Fibroblast of skin of back (primary cell): ENCODE results near the gene SLC37A1.
"Not testable (repeated sequence)": the region's sequence is repeated elsewhere in the genome, so short reads cannot be mapped to it uniquely, and the experiment has no call there.

Source experiments
- DNase-seq: peaks from one replicate; pipeline ENCODE4 v3.0.0-alpha.2; 2013

SLC37A1 gene

GRCh38 chr21:42622284-42622683, 108.6 kb downstream of the SLC37A1 start:
- no peak for DNase-seq

- no peak for DNase-seq
These were observed 110.0 kb downstream of the SLC37A1 start for GRCh38 chr21:42623694-42624093.

DNA sequence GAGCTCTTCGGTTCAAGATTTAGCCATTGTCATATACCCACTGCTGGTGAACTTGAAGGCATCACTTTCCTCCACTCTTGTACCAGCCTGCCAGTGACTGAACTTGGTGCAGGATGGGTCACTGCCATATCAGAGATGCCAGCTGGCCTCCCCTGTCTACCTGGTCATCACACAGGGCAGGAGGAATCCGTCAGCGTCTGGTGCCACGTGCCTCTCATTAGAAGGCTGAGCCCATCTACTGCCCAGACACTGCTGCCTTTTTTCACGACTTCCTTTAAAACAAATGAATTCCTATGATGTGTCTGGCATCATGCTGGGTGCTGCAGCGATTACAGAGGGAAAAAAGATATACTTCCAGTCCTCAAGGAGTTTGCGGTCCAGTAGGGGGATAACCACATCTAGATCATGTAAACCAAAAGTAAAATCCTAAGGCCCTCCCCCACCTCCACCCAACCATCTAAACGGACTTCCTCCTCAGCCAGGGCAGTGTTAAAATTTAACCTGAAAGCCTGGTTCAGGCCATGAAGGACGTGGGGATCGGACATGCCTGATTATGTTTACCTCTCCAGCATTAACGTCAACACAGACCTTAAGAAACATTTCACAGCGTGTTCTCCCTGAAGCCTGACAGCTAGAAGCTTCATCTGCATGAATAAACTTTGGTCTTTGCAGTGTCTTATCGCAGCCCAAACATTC, 110.6 kb downstream of the SLC37A1 start:
- DNase-seq: no peak

GRCh38 chr21:42624936-42625335, 111.3 kb downstream of the SLC37A1 start:
- DNase-seq: no peak

GRCh38 chr21:42626171-42626570, 112.5 kb downstream of the SLC37A1 start:
- DNase-seq: no peak

- no peak for DNase-seq
These were observed 114.1 kb downstream of the SLC37A1 start for GRCh38 chr21:42627527-42628289.

GRCh38 chr21:42628466-42629061, 114.9 kb downstream of the SLC37A1 start:
- not testable (repeated sequence) for DNase-seq

- DNase-seq: no peak
These were observed 116.4 kb downstream of the SLC37A1 start for GRCh38 chr21:42629933-42630589.

- DNase-seq: no peak
These were observed 117.0 kb downstream of the SLC37A1 start for GRCh38 chr21:42630626-42631025.
